GM23248 (cell line): ENCODE measurements around the gene ETFA. TPM values are rescaled to one million over a fixed set of nuclear protein-coding genes. Genes with fewer than 3 reads are reported as not detected.

Experiments
- DNase-seq: peaks from one replicate; pipeline ENCODE4 v3.0.0-alpha.2; 2015
- H2AFZ ChIP-seq: fragments of 200-600 bp; sonication (generic); 2 replicates; pipeline ENCODE4 v1.6.1; 2016; ENCODE audit warnings: antibody characterized with exemption
- H3F3A ChIP-seq: fragments of 200-600 bp; sonication (generic); 2 replicates; pipeline ENCODE4 v1.6.1; 2016; ENCODE audit warnings: mild to moderate bottlenecking, antibody characterized with exemption, mixed run types; ENCODE audit not compliant: insufficient read depth
- H3K27ac ChIP-seq: fragments of 200-600 bp; sonication (generic); 2 replicates; pipeline ENCODE4 v1.5.1; 2016; ENCODE audit warnings: mild to moderate bottlenecking
- H3K27me3 ChIP-seq: fragments of 200-600 bp; sonication (generic); replicated peaks from 2 replicates; pipeline ENCODE4 v1.6.1; 2016; ENCODE audit warnings: mild to moderate bottlenecking; ENCODE audit not compliant: insufficient read depth
- H3K36me3 ChIP-seq: fragments of 200-600 bp; sonication (generic); 2 replicates; pipeline ENCODE4 v1.6.1; 2016; ENCODE audit warnings: low read depth, mild to moderate bottlenecking
- H3K4me1 ChIP-seq: fragments of 200-600 bp; sonication (generic); 2 replicates; pipeline ENCODE4 v1.6.1; 2016; ENCODE audit warnings: mild to moderate bottlenecking; ENCODE audit not compliant: insufficient read depth
- H3K4me2 ChIP-seq: fragments of 200-600 bp; sonication (generic); one replicate; pipeline ENCODE4 v1.6.1; 2016; ENCODE audit warnings: mild to moderate bottlenecking; ENCODE audit not compliant: unreplicated experiment
- H3K4me3 ChIP-seq: fragments of 200-600 bp; sonication (generic); 2 replicates; pipeline ENCODE4 v1.5.1; 2016; ENCODE audit warnings: mild to moderate bottlenecking
- H3K79me2 ChIP-seq: fragments of 200-600 bp; sonication (generic); 2 replicates; pipeline ENCODE4 v1.6.1; 2016; ENCODE audit warnings: mild to moderate bottlenecking; ENCODE audit not compliant: insufficient read depth
- H3K9ac ChIP-seq: fragments of 200-600 bp; sonication (generic); 2 replicates; pipeline ENCODE4 v1.6.1; 2016; ENCODE audit warnings: mild to moderate bottlenecking
- H3K9me2 ChIP-seq: fragments of 200-600 bp; sonication (generic); 2 replicates; pipeline ENCODE4 v1.6.1; 2016; ENCODE audit warnings: mixed run types, mild to moderate bottlenecking, moderate library complexity; ENCODE audit not compliant: insufficient read depth
- H3K9me3 ChIP-seq: fragments of 200-600 bp; sonication (generic); one replicate; pipeline ENCODE4 v1.6.1; 2017; ENCODE audit warnings: low read depth
- H4K20me1 ChIP-seq: fragments of 200-600 bp; sonication (generic); 2 replicates; pipeline ENCODE4 v1.6.0; 2016; ENCODE audit not compliant: insufficient read depth
- EZH2 ChIP-seq: fragments of 200-600 bp; sonication (generic); IDR thresholded peaks from 2 replicates; pipeline ENCODE4 v1.6.1; 2018; ENCODE audit warnings: antibody characterized with exemption, mild to moderate bottlenecking; ENCODE audit not compliant: insufficient read depth, poor library complexity, severe bottlenecking
- EZH2phosphoT487 ChIP-seq: fragments of 200-600 bp; sonication (generic); IDR thresholded peaks from 2 replicates; pipeline ENCODE4 v1.6.1; 2018; ENCODE audit warnings: antibody characterized with exemption, moderate library complexity, mild to moderate bottlenecking, low read depth; ENCODE audit not compliant: insufficient read depth
- WGBS, 2 experiments: methylation state at CpG; one replicate each; pipeline ENCODE4 v1.1.6; 2015 to 2017; ENCODE audit warnings: low lambda C conversion rate in 2 of 2, low coverage in 1 of 2; ENCODE audit errors: missing lambda C conversion rate in 2 of 2; 5-methylcytosine and 5-hydroxymethylcytosine counted together
- in situ Hi-C: fragments of 300-500 bp; cut with MboI; formaldehyde crosslinking; loops from 2 replicates; pipeline ENCODE4 v1.15.0; 2020
- polyA plus RNA-seq: library from polyadenylated mRNA; unstranded; fragments of >200 nt; fragmentation: Nextera tagmentation; extraction: Ambion mirVana; gene quantifications from 2 replicates; pipeline ENCODE4 v1.2.1, GENCODE V29; 2016
- total RNA-seq: library from RNA; depleted of rRNA; stranded (reverse); fragments of >200 nt; shearing (Covaris generic); gene quantifications from 2 replicates; pipeline ENCODE4 v1.2.3, GENCODE V29; 2014

ETFA gene
- total and polyA plus RNA-seq, 2 experiments from 2014 or later = 94.8 to 141 TPM

GRCh38 chr15:76206325-76206976 is 104.8 kb downstream of the ETFA start:
- H3K4me2 ChIP-seq = no peak overlapping the region
- in situ Hi-C loops = no loop called here
- H3K9me2 ChIP-seq = no peaks in the 10 kb centered on the region
- H3K27ac ChIP-seq = no peak overlapping the region
- no peaks in the 10 kb centered on the region for H3F3A ChIP-seq
- WGBS, 2 experiments = 62 to 69% methylated on average over 4 of the region's 4 CpGs
- H3K9ac ChIP-seq = no peak overlapping the region
- no peaks in the 10 kb centered on the region for H3K9me3 ChIP-seq
- DNase-seq = no peak
- no peaks in the 10 kb centered on the region for H3K79me2 ChIP-seq
- no peaks in the 10 kb centered on the region for H4K20me1 ChIP-seq
- TF ChIP-seq EZH2 = no peak
- no peak for TF ChIP-seq EZH2phosphoT487
- H3K4me1 ChIP-seq = no peaks in the 10 kb centered on the region
- no peak overlapping the region for H3K4me3 ChIP-seq
- H2AFZ ChIP-seq = no peak overlapping the region
- no peaks in the 10 kb centered on the region for H3K36me3 ChIP-seq
- H3K27me3 ChIP-seq = no peaks in the 10 kb centered on the region

- no peaks in the 10 kb centered on the region for H3K79me2 ChIP-seq
- no peak for DNase-seq
- TF ChIP-seq EZH2 = no peak
- no peak for TF ChIP-seq EZH2phosphoT487
- H3K9me3 ChIP-seq = no peaks in the 10 kb centered on the region
- no peaks in the 10 kb centered on the region for H3K36me3 ChIP-seq
- no peaks in the 10 kb centered on the region for H3K4me1 ChIP-seq
- H3K27me3 ChIP-seq = no peaks in the 10 kb centered on the region
- H3K27ac ChIP-seq = no peak overlapping the region
- no peak overlapping the region for H2AFZ ChIP-seq
- in situ Hi-C loops = no loop called here
- H4K20me1 ChIP-seq = no peaks in the 10 kb centered on the region
- H3K4me2 ChIP-seq = no peak overlapping the region
- H3K9ac ChIP-seq = no peak overlapping the region
- no peaks in the 10 kb centered on the region for H3F3A ChIP-seq
- H3K4me3 ChIP-seq = no peak overlapping the region
- no peaks in the 10 kb centered on the region for H3K9me2 ChIP-seq
- 91 to 92% methylated on average over 11 of the region's 11 CpGs for WGBS, 2 experiments
Observed at GRCh38 chr15:76204916-76205460, 106.3 kb downstream of the ETFA start.

GRCh38 chr15:76204109-76204845 is 107.0 kb downstream of the ETFA start:
- no peak for TF ChIP-seq EZH2
- TF ChIP-seq EZH2phosphoT487 = no peak
- DNase-seq = no peak

GRCh38 chr15:76203346-76204108 is 107.7 kb downstream of the ETFA start:
- no peak overlapping the region for H3K9ac ChIP-seq
- TF ChIP-seq EZH2phosphoT487 = no peak
- no peak for TF ChIP-seq EZH2
- in situ Hi-C loops = no loop called here
- H3K4me3 ChIP-seq = no peak overlapping the region
- no peak for DNase-seq
- H3K27me3 ChIP-seq = no peaks in the 10 kb centered on the region
- H4K20me1 ChIP-seq = no peaks in the 10 kb centered on the region
- H3F3A ChIP-seq = peaks cover 4% of the 10 kb centered on the region; the same call in 1 of the 2 replicates
- no peak overlapping the region for H3K27ac ChIP-seq
- H3K4me1 ChIP-seq = peaks cover 10% of the 10 kb centered on the region
- no peak overlapping the region for H3K4me2 ChIP-seq
- H3K9me2 ChIP-seq = no peaks in the 10 kb centered on the region
- H2AFZ ChIP-seq = no peak overlapping the region
- no peaks in the 10 kb centered on the region for H3K36me3 ChIP-seq
- H3K79me2 ChIP-seq = no peaks in the 10 kb centered on the region
- no peaks in the 10 kb centered on the region for H3K9me3 ChIP-seq
- 85 to 88% methylated on average over 18 to 23 of the region's 23 CpGs for WGBS, 2 experiments

More at GRCh38 chr15:76204109-76204845, 107.0 kb downstream of the ETFA start:
- no peak overlapping the region for H3K27ac ChIP-seq
- no peaks in the 10 kb centered on the region for H3K9me2 ChIP-seq
- H3K4me3 ChIP-seq = no peak overlapping the region
- no peak overlapping the region for H2AFZ ChIP-seq
- H3K27me3 ChIP-seq = no peaks in the 10 kb centered on the region
- H3K4me1 ChIP-seq = peaks cover 2% of the 10 kb centered on the region; the same call in 1 of the 2 replicates
- no peak overlapping the region for H3K9ac ChIP-seq
- H3F3A ChIP-seq = no peaks in the 10 kb centered on the region
- H3K9me3 ChIP-seq = no peaks in the 10 kb centered on the region
- no peaks in the 10 kb centered on the region for H3K79me2 ChIP-seq
- in situ Hi-C loops = no loop called here
- no peaks in the 10 kb centered on the region for H3K36me3 ChIP-seq
- WGBS, 2 experiments = 78 to 81% methylated on average over 14 to 15 of the region's 18 CpGs
- no peak overlapping the region for H3K4me2 ChIP-seq
- no peaks in the 10 kb centered on the region for H4K20me1 ChIP-seq
